RPMI7951 (cell line): Measurements from ENCODE around the gene PRRC2B. TPM values are rescaled to one million over a fixed set of nuclear protein-coding genes. Genes with fewer than 3 reads are reported as not detected.

Experiments
- DNase-seq: peaks from one replicate; pipeline ENCODE4 v3.0.0-alpha.2; 2012; ENCODE audit warnings: low read depth
- total RNA-seq: library from RNA; depleted of rRNA; stranded (reverse); fragments of >200 nt; shearing (Covaris generic); gene quantifications from 2 replicates; pipeline ENCODE4 v1.2.3, GENCODE V29; 2014

The PRRC2B gene
- total RNA-seq, 1 experiment from 2014 or later = 17.4 TPM

- peak; percentile 29 for DNase-seq
These were observed 13.9 kb downstream of the PRRC2B start for GRCh38 chr9:131407717-131408195.

- DNase-seq = no peak
These were observed 15.6 kb downstream of the PRRC2B start for GRCh38 chr9:131409458-131409992.

- peak; percentile 74 for DNase-seq
These were observed 16.2 kb downstream of the PRRC2B start for GRCh38 chr9:131410044-131410491.

GRCh38 chr9:131411719-131412681 lies 18.1 kb downstream of the PRRC2B start:
- no peak for DNase-seq

- no peak for DNase-seq
These were observed 22.6 kb downstream of the PRRC2B start for GRCh38 chr9:131416509-131416908.

GRCh38 chr9:131417264-131418142 lies 23.6 kb downstream of the PRRC2B start:
- no peak for DNase-seq

- DNase-seq = no peak
These were observed 24.5 kb downstream of the PRRC2B start for GRCh38 chr9:131418143-131419025.

- DNase-seq = no peak
These were observed 25.2 kb downstream of the PRRC2B start for GRCh38 chr9:131419026-131419614.

- DNase-seq = no peak
These were observed 25.8 kb downstream of the PRRC2B start for GRCh38 chr9:131419716-131420115.

- peak; percentile 58 for DNase-seq
These were observed 27.2 kb downstream of the PRRC2B start for GRCh38 chr9:131420980-131421624.

- DNase-seq = no peak
These were observed 27.8 kb downstream of the PRRC2B start for GRCh38 chr9:131421691-131422090.

GRCh38 chr9:131422241-131422792 lies 28.4 kb downstream of the PRRC2B start:
- no peak for DNase-seq

GRCh38 chr9:131423171-131423581 lies 29.3 kb downstream of the PRRC2B start:
- DNase-seq = peak; percentile 67

- no peak for DNase-seq
These were observed 32.7 kb downstream of the PRRC2B start for GRCh38 chr9:131426545-131426944.

GRCh38 chr9:131429121-131430012 lies 35.5 kb downstream of the PRRC2B start:
- DNase-seq = no peak

- no peak for DNase-seq
These were observed 38.2 kb downstream of the PRRC2B start for GRCh38 chr9:131432050-131432449.

GRCh38 chr9:131432597-131433301 lies 38.9 kb downstream of the PRRC2B start:
- DNase-seq = peak; percentile 72

GRCh38 chr9:131433302-131433854 lies 39.5 kb downstream of the PRRC2B start:
- DNase-seq = no peak
